Natural killer cell treated with Interleukin-12 subunit alpha and Interleukin-12 subunit beta and Interleukin-15 and Interleukin-18, amount 100 ng/mL, for 72 hours (primary cell): ENCODE data around the gene ACSF2. TPM values are rescaled to one million over a fixed set of nuclear protein-coding genes. Genes with fewer than 3 reads are reported as not detected.
A peak's percentile ranks its signal among the peaks of the same experiment; 100 is the strongest.

Source experiments
- ATAC-seq, 2 donors: fragments of 150-1000 bp; cut with Tn5 transposase in 1 of 2; sonication (Bioruptor Pico), chemical (Tn5 transposase) in 1 of 2; 2 replicates each; pipeline ENCODE4 v1.10.0; 2021
- DNase-seq: peaks from one replicate; pipeline ENCODE4 v3.0.0; 2022; ENCODE audit warnings: low spot score
- H3K27ac Mint-ChIP-seq, 2 donors: 1 replicate in 1 of 2; 2 replicates in 1 of 2; pipeline ENCODE4 v1.8.0; 2022; ENCODE audit warnings: mixed read lengths in 2 of 2, mild to moderate bottlenecking in 1 of 2, moderate library complexity in 1 of 2
- H3K27me3 Mint-ChIP-seq, 2 donors: 1 replicate in 1 of 2; 2 replicates in 1 of 2; pipeline ENCODE4 v1.8.0; 2022; ENCODE audit warnings: mixed read lengths in 2 of 2
- H3K36me3 Mint-ChIP-seq: one replicate; pipeline ENCODE4 v1.8.0; 2022; ENCODE audit warnings: mixed read lengths
- H3K4me1 Mint-ChIP-seq, 2 donors: 1 replicate in 1 of 2; 2 replicates in 1 of 2; pipeline ENCODE4 v1.8.0; 2022; ENCODE audit warnings: low read depth in 2 of 2, mixed read lengths in 2 of 2, mild to moderate bottlenecking in 1 of 2
- H3K4me3 Mint-ChIP-seq: one replicate; pipeline ENCODE4 v1.8.0; 2022; ENCODE audit warnings: mixed read lengths
- H3K9me3 Mint-ChIP-seq: 2 replicates; pipeline ENCODE4 v1.8.0; 2022; ENCODE audit warnings: mixed read lengths
- total RNA-seq, 2 donors: library from RNA; stranded (reverse); gene quantifications; one replicate each; pipeline ENCODE4 v1.2.3, GENCODE V29; 2022

The ACSF2 gene
- total RNA-seq, 2 donors from 2014 or later: 6.9 to 13.4 TPM

DNA sequence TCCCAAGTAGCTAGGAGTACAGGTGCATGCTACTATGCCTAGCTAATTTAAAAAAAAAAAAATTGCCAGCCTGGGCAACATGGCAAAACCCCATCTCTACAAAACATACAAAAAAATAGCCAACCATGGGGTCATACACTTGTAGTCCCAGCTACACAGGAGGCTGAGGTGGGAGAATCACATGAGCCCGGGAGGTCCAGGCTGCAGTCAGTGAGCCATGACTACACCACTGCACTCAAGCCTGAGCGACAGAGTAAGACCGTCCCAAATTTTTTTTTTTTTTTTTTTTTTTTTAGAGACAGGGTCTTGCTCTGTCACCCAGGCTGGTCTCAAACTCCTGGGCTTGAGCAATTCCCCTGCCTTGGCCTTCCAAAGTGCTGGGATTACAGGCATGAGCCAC lies 27.9 kb downstream of the ACSF2 start:
- no peaks in the 10 kb centered on the region for H3K9me3 Mint-ChIP-seq
- H3K27ac Mint-ChIP-seq: no peak overlapping the region
- DNase-seq: no peak
- ATAC-seq: no peak
- no peak overlapping the region for H3K4me3 Mint-ChIP-seq
- H3K4me1 Mint-ChIP-seq: peaks cover 0 to 2% of the 10 kb centered on the region in 2 donors
- H3K36me3 Mint-ChIP-seq: no peaks in the 10 kb centered on the region
- no peaks in the 10 kb centered on the region for H3K27me3 Mint-ChIP-seq

DNA sequence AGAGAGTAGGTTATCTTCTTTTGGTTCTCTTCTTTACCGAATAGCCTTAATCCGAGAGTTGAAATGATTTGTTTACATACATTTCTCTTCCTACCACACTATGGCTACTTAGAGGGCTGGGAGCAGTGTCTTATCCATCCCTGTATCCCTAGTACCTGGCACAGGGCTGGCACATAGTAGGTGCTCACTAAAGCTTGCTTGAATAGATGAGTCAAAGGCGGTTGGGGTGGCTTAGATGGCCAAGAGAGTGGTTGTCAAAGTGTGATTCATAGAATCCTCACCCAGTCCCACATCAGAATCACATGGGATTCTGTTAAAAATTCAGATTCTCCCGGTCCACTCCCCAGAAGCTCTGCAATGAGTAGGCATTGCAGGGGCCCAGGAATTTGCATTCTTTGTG lies 31.6 kb downstream of the ACSF2 start:
- Mint-ChIP-seq H3K4me3 (no peak overlapping the region), H3K4me1 (no peaks in the 10 kb centered on the region), H3K27me3 (no peaks in the 10 kb centered on the region), H3K9me3 (no peaks in the 10 kb centered on the region), H3K36me3 (no peaks in the 10 kb centered on the region), H3K27ac (no peak overlapping the region)
- ATAC-seq: no peak
- no peak for DNase-seq

DNA sequence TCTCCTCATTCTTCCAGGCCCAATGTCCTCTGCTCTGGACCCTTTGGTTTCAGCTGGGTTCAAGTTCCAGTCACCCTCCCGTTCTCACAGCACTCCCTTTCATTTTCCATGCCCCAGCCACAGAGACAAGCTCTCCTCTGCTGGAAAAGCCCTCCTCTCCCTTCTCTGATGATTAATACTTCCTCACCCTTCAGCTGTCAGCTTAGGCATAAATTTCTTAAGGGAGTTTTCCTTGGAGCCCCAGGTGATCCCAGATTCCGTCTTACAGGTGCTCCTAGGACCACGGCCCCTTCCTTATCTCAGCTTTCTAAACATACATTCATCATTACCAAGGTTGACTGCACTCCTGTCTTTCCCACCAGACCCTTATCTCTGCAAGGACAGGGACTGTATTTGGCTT lies 32.3 kb downstream of the ACSF2 start:
- H3K4me3 Mint-ChIP-seq: no peak overlapping the region
- H3K4me1 Mint-ChIP-seq: no peaks in the 10 kb centered on the region
- no peaks in the 10 kb centered on the region for H3K27me3 Mint-ChIP-seq
- ATAC-seq: no peak
- no peaks in the 10 kb centered on the region for H3K9me3 Mint-ChIP-seq
- no peak for DNase-seq
- no peaks in the 10 kb centered on the region for H3K36me3 Mint-ChIP-seq
- no peak overlapping the region for H3K27ac Mint-ChIP-seq

DNA sequence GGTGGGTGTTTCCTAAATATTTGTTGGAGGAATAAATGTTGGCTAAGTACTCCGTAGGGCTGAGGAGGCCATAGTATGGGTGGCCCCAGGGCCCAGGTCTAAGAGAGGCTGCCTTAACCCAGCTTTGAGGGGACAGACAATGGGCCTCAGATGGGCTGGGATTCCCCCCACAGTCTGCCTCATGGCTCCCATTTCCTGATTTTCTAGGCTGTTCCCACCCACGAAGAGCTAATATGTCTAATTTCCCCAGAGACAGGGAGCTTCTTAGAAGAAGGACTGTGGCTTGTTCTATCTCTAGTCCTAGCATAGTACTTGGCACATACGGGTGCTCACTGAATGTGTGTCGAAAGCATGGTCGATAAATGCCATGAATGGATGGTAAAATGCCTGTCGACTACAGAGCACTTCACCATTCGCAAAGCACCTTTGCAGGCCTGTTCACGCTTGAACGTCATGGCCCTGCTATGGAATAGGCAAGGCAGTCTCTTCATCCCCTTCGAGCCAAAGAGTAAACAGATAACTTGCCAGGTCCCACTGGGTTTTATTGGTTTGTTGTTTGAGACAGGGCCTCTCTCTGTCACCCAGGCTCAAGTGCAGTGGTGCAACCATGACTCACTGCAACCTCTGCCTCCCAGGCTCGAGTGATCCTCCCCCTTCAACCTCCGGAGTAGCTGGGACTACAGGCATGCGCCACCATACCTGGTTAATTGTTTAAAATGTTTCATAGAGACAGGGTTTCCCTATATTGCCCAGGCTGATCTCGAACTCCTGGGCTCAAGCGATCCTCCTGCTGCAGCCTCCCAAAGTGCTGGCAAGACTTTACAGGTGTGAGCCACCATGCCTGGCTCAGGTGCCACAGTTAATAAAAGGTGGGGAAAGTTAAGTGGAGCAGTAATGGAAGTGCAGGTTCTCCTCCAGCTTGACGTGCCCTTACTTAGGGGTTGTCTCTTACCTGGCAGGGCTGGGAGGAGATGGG lies 33.0 kb downstream of the ACSF2 start:
- Mint-ChIP-seq H3K27ac (no peak overlapping the region), H3K27me3 (no peaks in the 10 kb centered on the region), H3K36me3 (no peaks in the 10 kb centered on the region), H3K4me1 (no peaks in the 10 kb centered on the region), H3K4me3 (no peak overlapping the region), H3K9me3 (no peaks in the 10 kb centered on the region)
- ATAC-seq: no peak
- no peak for DNase-seq

DNA sequence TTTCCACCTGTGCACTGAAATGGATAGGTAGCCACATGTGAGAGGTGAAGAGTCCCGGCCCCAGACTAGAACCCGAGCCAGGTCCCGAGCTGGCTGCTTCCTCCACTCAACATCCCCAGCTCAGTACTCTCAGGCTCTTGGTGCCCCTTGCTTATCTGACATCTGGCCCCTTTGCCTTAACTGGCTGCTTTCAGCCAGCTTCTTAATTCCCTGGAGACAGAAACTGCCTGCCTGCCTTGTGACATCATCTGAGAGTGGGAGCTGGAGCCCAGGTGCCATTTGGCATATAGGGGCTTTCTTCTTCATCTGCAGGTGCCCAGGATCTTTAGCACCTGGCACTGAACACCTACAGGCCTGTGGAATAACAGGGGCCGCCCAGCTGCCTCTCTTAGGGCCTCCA lies 33.7 kb downstream of the ACSF2 start:
- no peaks in the 10 kb centered on the region for H3K9me3 Mint-ChIP-seq
- no peak for ATAC-seq
- no peaks in the 10 kb centered on the region for H3K27me3 Mint-ChIP-seq
- no peaks in the 10 kb centered on the region for H3K36me3 Mint-ChIP-seq
- no peak overlapping the region for H3K4me3 Mint-ChIP-seq
- H3K27ac Mint-ChIP-seq: no peak overlapping the region
- no peak for DNase-seq
- no peaks in the 10 kb centered on the region for H3K4me1 Mint-ChIP-seq

DNA sequence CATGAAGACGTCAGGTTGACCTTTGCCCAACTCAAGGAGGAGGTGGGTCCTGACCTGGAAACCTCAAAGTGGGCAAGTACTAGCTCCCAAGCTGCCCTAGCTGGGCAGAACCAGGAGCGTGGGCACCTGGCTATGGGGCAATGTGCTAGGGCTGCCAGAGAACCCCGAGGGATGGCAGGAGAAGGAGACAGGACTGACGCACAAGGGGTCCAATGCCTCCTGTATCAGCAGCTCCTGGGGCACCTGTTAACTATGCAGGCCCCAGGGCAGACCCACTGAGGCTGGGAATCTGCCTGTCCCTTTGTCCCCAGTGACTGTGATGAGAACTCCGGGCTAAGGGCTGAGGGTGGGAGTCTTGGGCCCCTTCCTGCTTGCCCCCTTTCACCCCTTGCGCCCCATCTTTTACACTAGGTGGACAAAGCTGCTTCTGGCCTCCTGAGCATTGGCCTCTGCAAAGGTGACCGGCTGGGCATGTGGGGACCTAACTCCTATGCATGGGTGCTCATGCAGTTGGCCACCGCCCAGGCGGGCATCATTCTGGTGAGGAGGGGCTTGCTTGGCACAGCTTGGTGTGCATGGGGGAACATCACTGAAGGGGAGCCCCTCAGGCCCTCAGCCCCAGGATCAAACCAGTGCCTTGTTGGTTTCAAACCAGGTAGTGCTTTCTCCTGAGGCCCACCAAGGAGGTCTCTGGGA lies 35.0 kb downstream of the ACSF2 start:
- ATAC-seq: no peak
- H3K4me1 Mint-ChIP-seq: no peaks in the 10 kb centered on the region
- no peaks in the 10 kb centered on the region for H3K27me3 Mint-ChIP-seq
- H3K36me3 Mint-ChIP-seq: no peaks in the 10 kb centered on the region
- no peaks in the 10 kb centered on the region for H3K9me3 Mint-ChIP-seq
- no peak overlapping the region for H3K4me3 Mint-ChIP-seq
- DNase-seq: no peak
- H3K27ac Mint-ChIP-seq: no peak overlapping the region

DNA sequence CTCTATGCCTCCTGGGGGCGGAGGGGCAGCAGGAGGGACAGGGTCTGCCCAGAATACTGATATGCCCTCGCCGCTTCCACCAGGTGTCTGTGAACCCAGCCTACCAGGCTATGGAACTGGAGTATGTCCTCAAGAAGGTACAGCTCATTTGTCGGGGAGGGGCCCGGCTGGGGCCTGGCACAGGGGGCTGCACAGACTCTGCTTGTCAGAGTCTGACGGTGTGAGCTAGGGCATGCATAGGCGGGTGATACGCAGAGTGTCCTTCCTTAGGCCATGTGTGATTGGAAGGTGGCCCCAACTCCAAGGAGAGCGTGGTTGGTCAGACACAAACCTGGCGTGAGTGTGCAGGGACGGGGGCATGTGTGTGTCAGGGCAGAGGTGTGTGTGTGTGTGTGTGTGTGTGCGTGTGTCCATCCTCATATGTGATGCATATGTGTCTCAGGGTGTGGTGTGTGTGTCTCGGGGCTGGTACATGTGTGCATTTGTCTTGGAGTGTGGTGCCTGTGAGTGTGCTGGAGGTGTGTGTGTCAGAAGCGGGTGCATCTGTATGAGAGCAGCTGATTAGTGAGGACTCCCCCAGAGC lies 35.6 kb downstream of the ACSF2 start:
- peak in 1 of 2 donors; percentile 26 for ATAC-seq
- H3K27me3 Mint-ChIP-seq: no peaks in the 10 kb centered on the region
- H3K36me3 Mint-ChIP-seq: no peaks in the 10 kb centered on the region
- H3K4me3 Mint-ChIP-seq: no peak overlapping the region
- no peaks in the 10 kb centered on the region for H3K4me1 Mint-ChIP-seq
- DNase-seq: no peak
- no peak overlapping the region for H3K27ac Mint-ChIP-seq
- H3K9me3 Mint-ChIP-seq: no peaks in the 10 kb centered on the region

DNA sequence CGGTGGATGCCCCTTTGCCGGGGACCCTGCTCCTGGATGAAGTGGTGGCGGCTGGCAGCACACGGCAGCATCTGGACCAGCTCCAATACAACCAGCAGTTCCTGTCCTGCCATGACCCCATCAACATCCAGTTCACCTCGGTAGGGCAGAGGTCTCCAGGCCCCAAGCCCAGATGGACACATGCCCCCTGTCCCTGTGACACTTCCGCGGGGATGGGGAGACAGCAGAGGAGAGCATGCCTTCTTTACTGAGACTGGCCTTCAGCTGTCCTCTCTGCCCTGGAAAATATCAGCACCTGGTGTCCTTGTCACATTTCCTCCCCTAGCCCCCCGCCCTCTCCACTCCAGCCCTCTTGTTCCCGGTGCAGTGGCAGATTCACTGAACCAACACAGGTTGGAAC lies 36.4 kb downstream of the ACSF2 start:
- DNase-seq: no peak
- Mint-ChIP-seq H3K4me1 (no peaks in the 10 kb centered on the region), H3K27me3 (peaks cover 3 to 5% of the 10 kb centered on the region in 2 donors), H3K9me3 (no peaks in the 10 kb centered on the region), H3K36me3 (no peaks in the 10 kb centered on the region), H3K4me3 (no peak overlapping the region), H3K27ac (no peak overlapping the region)
- no peak for ATAC-seq

DNA sequence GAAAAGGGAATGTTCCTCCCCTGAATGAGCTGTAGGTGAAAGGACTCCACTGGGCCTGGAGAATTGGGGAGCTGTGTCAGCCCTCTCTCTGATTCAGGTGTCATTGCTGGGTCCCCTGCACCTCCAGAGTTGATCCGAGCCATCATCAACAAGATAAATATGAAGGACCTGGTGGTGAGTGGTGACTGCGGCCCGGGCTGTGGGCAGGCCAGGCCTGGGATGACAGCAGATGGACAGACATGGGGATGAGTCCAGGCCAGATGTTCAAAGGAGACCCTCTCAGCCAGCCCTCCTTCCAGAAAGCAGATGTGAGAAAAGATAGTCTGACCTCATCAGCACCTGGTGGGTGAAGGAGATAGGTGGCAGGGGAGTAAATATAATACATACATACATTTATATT lies 38.1 kb downstream of the ACSF2 start:
- Mint-ChIP-seq H3K36me3 (no peaks in the 10 kb centered on the region), H3K27ac (no peak overlapping the region), H3K27me3 (peaks cover 14% of the 10 kb centered on the region in 2 donors), H3K4me1 (peaks cover 4 to 5% of the 10 kb centered on the region in 2 donors), H3K9me3 (no peaks in the 10 kb centered on the region), H3K4me3 (no peak overlapping the region)
- no peak for ATAC-seq
- DNase-seq: no peak

DNA sequence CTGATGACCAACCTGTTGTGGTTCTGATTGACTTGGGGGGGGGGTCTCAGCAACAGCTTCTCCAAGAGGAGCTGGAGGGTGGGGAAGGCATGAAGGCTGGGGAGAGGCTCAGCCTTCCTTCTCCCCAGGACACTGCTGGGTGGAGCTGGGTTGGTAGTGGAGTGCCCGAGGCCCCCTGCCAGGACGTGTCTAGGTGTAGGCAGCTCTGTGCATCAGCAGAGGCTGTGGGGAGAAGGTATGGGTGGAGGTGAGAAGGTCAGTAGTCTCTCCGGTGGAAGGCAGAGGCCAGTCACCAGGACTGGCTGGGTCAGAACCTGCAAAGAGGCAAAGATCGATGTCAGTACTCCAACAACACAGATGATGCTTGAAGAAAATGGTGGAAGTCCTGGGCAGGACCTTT lies 38.7 kb downstream of the ACSF2 start:
- no peak overlapping the region for H3K4me3 Mint-ChIP-seq
- H3K9me3 Mint-ChIP-seq: no peaks in the 10 kb centered on the region
- no peak for ATAC-seq
- no peaks in the 10 kb centered on the region for H3K36me3 Mint-ChIP-seq
- no peak for DNase-seq
- H3K4me1 Mint-ChIP-seq: peaks cover 4 to 5% of the 10 kb centered on the region in 2 donors
- H3K27ac Mint-ChIP-seq: no peak overlapping the region
- peaks cover 14% of the 10 kb centered on the region in 2 donors for H3K27me3 Mint-ChIP-seq

DNA sequence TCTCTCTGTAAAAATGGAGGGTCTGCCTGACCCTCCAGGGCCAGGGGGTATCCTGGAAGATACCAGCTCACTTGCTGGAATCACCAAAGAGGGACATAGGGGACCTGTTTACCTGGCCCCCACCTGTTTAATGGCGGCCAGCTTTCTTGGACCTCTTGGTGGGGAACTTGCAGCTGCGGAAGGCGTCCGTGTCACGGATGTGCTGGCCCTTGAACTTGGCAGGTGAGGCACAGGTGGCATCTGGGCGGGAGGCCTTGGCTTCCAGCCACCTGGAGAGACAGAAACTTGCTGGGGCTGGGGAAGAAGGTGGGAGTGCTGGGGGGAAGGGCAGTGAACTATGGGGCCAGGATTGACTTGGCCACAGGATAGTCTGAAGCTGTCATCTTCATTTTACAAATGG lies 39.2 kb downstream of the ACSF2 start:
- H3K27ac Mint-ChIP-seq: no peak overlapping the region
- no peak for ATAC-seq
- no peak overlapping the region for H3K4me3 Mint-ChIP-seq
- peaks cover 14% of the 10 kb centered on the region in 2 donors for H3K27me3 Mint-ChIP-seq
- peaks cover 4 to 5% of the 10 kb centered on the region in 2 donors for H3K4me1 Mint-ChIP-seq
- no peaks in the 10 kb centered on the region for H3K9me3 Mint-ChIP-seq
- no peak for DNase-seq
- no peaks in the 10 kb centered on the region for H3K36me3 Mint-ChIP-seq

DNA sequence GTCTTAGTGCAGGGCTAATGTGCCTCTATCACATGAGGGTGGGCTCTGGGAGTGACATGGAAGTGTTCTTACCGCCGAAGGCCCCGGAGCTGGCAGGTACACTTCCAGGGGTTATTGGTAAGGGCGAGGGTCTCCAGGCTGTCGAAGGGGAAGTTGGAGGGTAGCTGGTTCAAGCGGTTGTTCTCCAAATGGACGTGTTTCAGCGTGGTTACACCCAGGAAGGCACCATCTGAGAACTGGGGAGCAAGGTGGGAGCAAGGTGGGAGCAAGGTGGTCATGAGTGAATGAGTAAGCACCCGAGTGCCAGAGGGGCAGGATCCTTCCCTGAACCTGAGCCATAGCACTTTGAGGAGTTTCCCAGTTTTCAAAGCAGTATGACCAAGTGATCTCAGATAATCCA lies 39.6 kb downstream of the ACSF2 start:
- Mint-ChIP-seq H3K9me3 (no peaks in the 10 kb centered on the region), H3K36me3 (no peaks in the 10 kb centered on the region), H3K4me1 (peaks cover 4 to 5% of the 10 kb centered on the region in 2 donors), H3K27me3 (peaks cover 14% of the 10 kb centered on the region in 2 donors), H3K4me3 (no peak overlapping the region), H3K27ac (no peak overlapping the region)
- ATAC-seq (no peak), DNase-seq (no peak)

DNA sequence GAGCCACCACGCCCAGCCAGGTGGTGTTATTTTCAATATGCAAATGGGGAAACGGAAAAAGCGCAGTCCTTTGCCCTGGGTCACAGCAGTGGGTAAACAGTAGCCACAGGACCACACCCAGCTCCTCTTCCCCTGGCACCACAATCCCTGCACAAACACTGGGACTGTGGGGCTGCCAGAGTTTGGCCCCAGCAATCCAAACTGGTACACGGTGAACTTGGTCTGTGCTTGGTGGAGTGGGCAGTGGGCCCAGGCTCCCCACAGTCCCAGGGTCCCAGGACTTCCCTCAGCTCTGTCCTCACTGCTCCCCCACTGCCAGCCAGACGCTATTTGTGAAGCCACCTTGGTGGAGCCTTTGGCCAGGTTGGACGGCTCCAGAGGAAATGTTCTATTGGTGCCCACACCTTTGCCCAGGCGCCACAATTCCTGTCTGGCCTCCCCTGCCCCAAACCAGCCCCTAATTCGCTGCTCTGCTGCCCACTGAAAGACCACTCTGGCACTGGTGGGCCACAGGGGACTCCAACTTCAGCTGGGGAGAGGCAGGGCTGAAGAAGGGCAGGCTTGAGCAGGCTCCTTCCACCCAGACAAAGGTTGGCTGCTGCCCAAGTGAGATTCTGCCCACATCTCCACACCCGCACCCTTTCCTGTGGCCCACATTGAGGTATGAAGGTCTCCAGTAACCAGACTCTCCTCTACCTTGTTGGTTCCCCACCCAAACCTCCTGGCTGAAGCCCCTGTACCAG lies 40.5 kb downstream of the ACSF2 start:
- H3K4me1 Mint-ChIP-seq: peaks cover 4 to 5% of the 10 kb centered on the region in 2 donors
- DNase-seq: no peak
- ATAC-seq: no peak
- peaks cover 14 to 17% of the 10 kb centered on the region in 2 donors for H3K27me3 Mint-ChIP-seq
- no peaks in the 10 kb centered on the region for H3K36me3 Mint-ChIP-seq
- no peak overlapping the region for H3K4me3 Mint-ChIP-seq
- no peak overlapping the region for H3K27ac Mint-ChIP-seq
- H3K9me3 Mint-ChIP-seq: no peaks in the 10 kb centered on the region
